ENCODE data around the gene TMBIM1.

DNA sequence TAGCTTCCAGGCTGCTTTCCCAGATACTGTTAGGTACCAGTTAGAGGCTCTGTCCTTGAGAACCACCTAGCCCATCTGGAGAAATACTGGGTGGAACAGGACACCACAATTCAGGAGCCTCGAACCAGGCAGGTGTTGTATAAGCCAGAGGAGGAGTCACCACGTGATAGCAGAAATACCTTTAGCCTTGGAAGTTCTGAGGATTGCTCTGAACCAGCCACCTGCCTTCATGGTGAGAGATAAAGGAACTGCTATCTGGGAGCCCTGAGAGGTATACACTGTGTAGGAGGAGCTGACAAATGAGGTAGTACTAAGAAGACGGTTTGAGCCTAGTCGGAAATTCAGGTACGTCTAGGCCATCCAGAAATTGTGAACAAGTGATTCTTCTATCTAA, 39.1 kb downstream of the TMBIM1 start:
- TF ChIP-seq POLR2AphosphoS5 (IDR thresholded peaks at IDR 0.05; ENCODE audit: low read depth, low read length): no peak
- TF ChIP-seq, protein P1, sequence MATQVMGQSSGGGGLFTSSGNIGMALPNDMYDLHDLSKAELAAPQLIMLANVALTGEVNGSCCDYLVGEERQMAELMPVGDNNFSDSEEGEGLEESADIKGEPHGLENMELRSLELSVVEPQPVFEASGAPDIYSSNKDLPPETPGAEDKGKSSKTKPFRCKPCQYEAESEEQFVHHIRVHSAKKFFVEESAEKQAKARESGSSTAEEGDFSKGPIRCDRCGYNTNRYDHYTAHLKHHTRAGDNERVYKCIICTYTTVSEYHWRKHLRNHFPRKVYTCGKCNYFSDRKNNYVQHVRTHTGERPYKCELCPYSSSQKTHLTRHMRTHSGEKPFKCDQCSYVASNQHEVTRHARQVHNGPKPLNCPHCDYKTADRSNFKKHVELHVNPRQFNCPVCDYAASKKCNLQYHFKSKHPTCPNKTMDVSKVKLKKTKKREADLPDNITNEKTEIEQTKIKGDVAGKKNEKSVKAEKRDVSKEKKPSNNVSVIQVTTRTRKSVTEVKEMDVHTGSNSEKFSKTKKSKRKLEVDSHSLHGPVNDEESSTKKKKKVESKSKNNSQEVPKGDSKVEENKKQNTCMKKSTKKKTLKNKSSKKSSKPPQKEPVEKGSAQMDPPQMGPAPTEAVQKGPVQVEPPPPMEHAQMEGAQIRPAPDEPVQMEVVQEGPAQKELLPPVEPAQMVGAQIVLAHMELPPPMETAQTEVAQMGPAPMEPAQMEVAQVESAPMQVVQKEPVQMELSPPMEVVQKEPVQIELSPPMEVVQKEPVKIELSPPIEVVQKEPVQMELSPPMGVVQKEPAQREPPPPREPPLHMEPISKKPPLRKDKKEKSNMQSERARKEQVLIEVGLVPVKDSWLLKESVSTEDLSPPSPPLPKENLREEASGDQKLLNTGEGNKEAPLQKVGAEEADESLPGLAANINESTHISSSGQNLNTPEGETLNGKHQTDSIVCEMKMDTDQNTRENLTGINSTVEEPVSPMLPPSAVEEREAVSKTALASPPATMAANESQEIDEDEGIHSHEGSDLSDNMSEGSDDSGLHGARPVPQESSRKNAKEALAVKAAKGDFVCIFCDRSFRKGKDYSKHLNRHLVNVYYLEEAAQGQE (IDR thresholded peaks at IDR 0.05; ENCODE audit: insufficient read depth in 1 of 2, low read depth in 2 of 2, low read length in 2 of 2): no peak
- no peak for TF ChIP-seq TAF1 (IDR thresholded peaks at IDR 0.05; ENCODE audit: borderline replicate concordance, insufficient read depth, low read length)

Data from PFSK-1 (cell line).